Tibial nerve (tissue), 4 donors: ENCODE measurements around the gene MBOAT1. TPM values are rescaled to one million over a fixed set of nuclear protein-coding genes. Genes with fewer than 3 reads are reported as not detected.

Source experiments
- DNase-seq, 2 donors: peaks; one replicate each; pipeline ENCODE4 v3.0.0-alpha.2; 2019; ENCODE audit warnings: low spot score in 2 of 2
- H3K27ac ChIP-seq, 4 donors: fragments of 200-600 bp; sonication (generic) in 3 of 4; one replicate each; pipeline ENCODE4 v1.5.1; 2017 to 2019; ENCODE audit warnings: mild to moderate bottlenecking in 1 of 4
- H3K27me3 ChIP-seq, 2 donors: fragments of 200-600 bp; sonication (generic) in 1 of 2; one replicate each; pipeline versions ENCODE4 v1.5.1 to v1.6.0; 2017 to 2019
- H3K36me3 ChIP-seq, 3 donors: fragments of 200-600 bp; sonication (generic); one replicate each; pipeline ENCODE4 v1.5.1; 2018 to 2019
- H3K4me1 ChIP-seq, 4 donors: fragments of 200-600 bp; sonication (generic) in 3 of 4; one replicate each; pipeline ENCODE4 v1.5.1; 2017 to 2019
- H3K4me3 ChIP-seq, 4 donors: fragments of 200-600 bp; sonication (generic) in 3 of 4; one replicate each; pipeline ENCODE4 v1.5.1; 2017 to 2019; ENCODE audit warnings: mild to moderate bottlenecking in 1 of 4, moderate library complexity in 1 of 4
- H3K9me3 ChIP-seq, 4 donors: fragments of 200-600 bp; sonication (generic) in 3 of 4; one replicate each; pipeline ENCODE4 v1.5.1; 2017 to 2019
- EP300 ChIP-seq, 2 donors: sonication (generic); formaldehyde crosslinking; IDR thresholded peaks; one replicate each; pipeline ENCODE4 v1.6.1; 2017; ENCODE audit warnings: antibody characterized with exemption in 2 of 2, mild to moderate bottlenecking in 1 of 2
- POLR2A ChIP-seq, 2 donors: fragments of 450-650 bp; IDR thresholded peaks; one replicate each; pipeline ENCODE4 v1.6.1; 2017; ENCODE audit warnings: antibody characterized with exemption in 2 of 2, mild to moderate bottlenecking in 2 of 2, moderate library complexity in 2 of 2
- WGBS, 2 donors: methylation state at CpG; one replicate each; pipeline ENCODE4 v1.1.5; 2018; 5-methylcytosine and 5-hydroxymethylcytosine counted together
- total RNA-seq, 4 donors: library from RNA; depleted of rRNA; stranded (reverse); fragments of >200 nt; gene quantifications; one replicate each; pipeline ENCODE4 v1.1.0, GENCODE V29; 2016
- TF ChIP-seq, protein P1 (sequence below), 5 experiments: fragments of 200-600 bp in 3 of 5; fragments of 450-650 bp in 2 of 5; sonication (generic) in 3 of 5; IDR thresholded peaks; one replicate each; pipeline ENCODE4 v1.5.1; 2016 to 2019; ENCODE audit warnings: antibody characterized with exemption in 5 of 5, mild to moderate bottlenecking in 3 of 5, moderate library complexity in 2 of 5

MBOAT1 gene
- total RNA-seq, 4 donors from 2014 or later, result 12.3 to 25.6 (median 19.2) TPM

GRCh38 chr6:20166210-20166609 lies 46.1 kb downstream of the MBOAT1 start:
- TF ChIP-seq, protein P1, sequence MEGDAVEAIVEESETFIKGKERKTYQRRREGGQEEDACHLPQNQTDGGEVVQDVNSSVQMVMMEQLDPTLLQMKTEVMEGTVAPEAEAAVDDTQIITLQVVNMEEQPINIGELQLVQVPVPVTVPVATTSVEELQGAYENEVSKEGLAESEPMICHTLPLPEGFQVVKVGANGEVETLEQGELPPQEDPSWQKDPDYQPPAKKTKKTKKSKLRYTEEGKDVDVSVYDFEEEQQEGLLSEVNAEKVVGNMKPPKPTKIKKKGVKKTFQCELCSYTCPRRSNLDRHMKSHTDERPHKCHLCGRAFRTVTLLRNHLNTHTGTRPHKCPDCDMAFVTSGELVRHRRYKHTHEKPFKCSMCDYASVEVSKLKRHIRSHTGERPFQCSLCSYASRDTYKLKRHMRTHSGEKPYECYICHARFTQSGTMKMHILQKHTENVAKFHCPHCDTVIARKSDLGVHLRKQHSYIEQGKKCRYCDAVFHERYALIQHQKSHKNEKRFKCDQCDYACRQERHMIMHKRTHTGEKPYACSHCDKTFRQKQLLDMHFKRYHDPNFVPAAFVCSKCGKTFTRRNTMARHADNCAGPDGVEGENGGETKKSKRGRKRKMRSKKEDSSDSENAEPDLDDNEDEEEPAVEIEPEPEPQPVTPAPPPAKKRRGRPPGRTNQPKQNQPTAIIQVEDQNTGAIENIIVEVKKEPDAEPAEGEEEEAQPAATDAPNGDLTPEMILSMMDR (IDR thresholded peaks at IDR 0.05), result no peak
- TF ChIP-seq POLR2A (IDR thresholded peaks at IDR 0.05), result no peak
- no peak for TF ChIP-seq EP300 (IDR thresholded peaks at IDR 0.05)
- peaks cover 0 to 7% (median 0%) of the 10 kb centered on the region in 3 donors for H3K36me3 ChIP-seq
- no peak overlapping the region for H3K27ac ChIP-seq
- no peaks in the 10 kb centered on the region for H3K27me3 ChIP-seq
- WGBS, 2 donors, result 79 to 87% methylated on average over 2 of the region's 2 CpGs
- no peaks in the 10 kb centered on the region for H3K9me3 ChIP-seq
- DNase-seq, result no peak
- peaks cover 0 to 39% (median 7%) of the 10 kb centered on the region in 4 donors for H3K4me1 ChIP-seq
- H3K4me3 ChIP-seq, result no peak overlapping the region

GRCh38 chr6:20162515-20162914 lies 49.8 kb downstream of the MBOAT1 start:
- Histone ChIP-seq H3K27me3 (no peaks in the 10 kb centered on the region), H3K36me3 (peaks cover 0 to 7% (median 0%) of the 10 kb centered on the region in 3 donors), H3K27ac (peak overlapping the region in 3 of 4 donors; percentile 34 to 78 (median 73)), H3K9me3 (no peaks in the 10 kb centered on the region), H3K4me1 (peaks cover 0 to 48% (median 16%) of the 10 kb centered on the region in 4 donors), H3K4me3 (no peak overlapping the region)
- TF ChIP-seq, protein P1 (IDR thresholded peaks at IDR 0.05), result no peak
- no peak for TF ChIP-seq EP300 (IDR thresholded peaks at IDR 0.05)
- no peak for TF ChIP-seq POLR2A (IDR thresholded peaks at IDR 0.05)
- WGBS, 2 donors, result 69 to 92% methylated on average over 2 of the region's 2 CpGs
- DNase-seq, result no peak

- peak overlapping the region; percentile 34 to 78 (median 62) for H3K27ac ChIP-seq
- no peak for DNase-seq
- 54 to 58% methylated on average over 9 of the region's 9 CpGs for WGBS, 2 donors
- peak overlapping the region in 2 of 4 donors; percentile 7 to 13 for H3K4me3 ChIP-seq
- no peaks in the 10 kb centered on the region for H3K9me3 ChIP-seq
- no peaks in the 10 kb centered on the region for H3K27me3 ChIP-seq
- H3K4me1 ChIP-seq, result peaks cover 0 to 61% (median 16%) of the 10 kb centered on the region in 4 donors
- TF ChIP-seq, protein P1 (IDR thresholded peaks at IDR 0.05), result no peak
- TF ChIP-seq EP300 (IDR thresholded peaks at IDR 0.05) (no peak), POLR2A (IDR thresholded peaks at IDR 0.05) (no peak)
- H3K36me3 ChIP-seq, result no peaks in the 10 kb centered on the region
Measured at GRCh38 chr6:20160541-20161283, 51.6 kb downstream of the MBOAT1 start.

- DNase-seq, result no peak
- TF ChIP-seq POLR2A (IDR thresholded peaks at IDR 0.05) (no peak), EP300 (IDR thresholded peaks at IDR 0.05) (peak in 1 of 2 donors; percentile 6)
- TF ChIP-seq, protein P1 (IDR thresholded peaks at IDR 0.05), result no peak
- Histone ChIP-seq H3K4me1 (peaks cover 0 to 61% (median 16%) of the 10 kb centered on the region in 4 donors), H3K27me3 (no peaks in the 10 kb centered on the region), H3K36me3 (no peaks in the 10 kb centered on the region), H3K9me3 (no peaks in the 10 kb centered on the region), H3K4me3 (peak overlapping the region in 2 of 4 donors; percentile 7 to 13), H3K27ac (peak overlapping the region; percentile 13 to 78 (median 62))
- 32 to 33% methylated on average over 5 of the region's 5 CpGs for WGBS, 2 donors
Measured at GRCh38 chr6:20159781-20160540, 52.3 kb downstream of the MBOAT1 start.

- no peak for TF ChIP-seq POLR2A (IDR thresholded peaks at IDR 0.05)
- TF ChIP-seq EP300 (IDR thresholded peaks at IDR 0.05), result no peak
- TF ChIP-seq, protein P1 (IDR thresholded peaks at IDR 0.05), result no peak
- peaks cover 0 to 61% (median 16%) of the 10 kb centered on the region in 4 donors for H3K4me1 ChIP-seq
- 69 to 73% methylated on average over 4 of the region's 4 CpGs for WGBS, 2 donors
- no peaks in the 10 kb centered on the region for H3K36me3 ChIP-seq
- H3K27me3 ChIP-seq, result no peaks in the 10 kb centered on the region
- no peak for DNase-seq
- H3K4me3 ChIP-seq, result no peak overlapping the region
- no peaks in the 10 kb centered on the region for H3K9me3 ChIP-seq
- H3K27ac ChIP-seq, result peak overlapping the region in 2 of 4 donors; percentile 73 to 78
Measured at GRCh38 chr6:20159098-20159497, 53.2 kb downstream of the MBOAT1 start.
